SK-N-SH (cell line): ENCODE results near the gene CAPS.

Experiments
- EP300 ChIP-seq, 2 experiments: IDR thresholded peaks; 2 replicates each; pipeline versions ENCODE4 v1.4.0 to v1.6.1; 2012; ENCODE audit warnings: borderline replicate concordance in 1 of 2, low read depth in 1 of 2, low read length in 1 of 2
- RAD21 ChIP-seq: IDR thresholded peaks from 2 replicates; pipeline ENCODE4 v1.6.1; 2012; ENCODE audit warnings: mild to moderate bottlenecking, low read length
- SMC3 ChIP-seq: IDR thresholded peaks from 2 replicates; pipeline ENCODE4 v1.6.1; 2012; ENCODE audit warnings: low read depth, low read length, improper control_type of control experiment
- TF ChIP-seq, protein P1 (sequence below): fragments of 200-600 bp; sonication (generic); IDR thresholded peaks from 2 replicates; pipeline ENCODE4 v1.6.1; 2017; ENCODE audit warnings: antibody characterized with exemption, mild to moderate bottlenecking, moderate library complexity

DNA sequence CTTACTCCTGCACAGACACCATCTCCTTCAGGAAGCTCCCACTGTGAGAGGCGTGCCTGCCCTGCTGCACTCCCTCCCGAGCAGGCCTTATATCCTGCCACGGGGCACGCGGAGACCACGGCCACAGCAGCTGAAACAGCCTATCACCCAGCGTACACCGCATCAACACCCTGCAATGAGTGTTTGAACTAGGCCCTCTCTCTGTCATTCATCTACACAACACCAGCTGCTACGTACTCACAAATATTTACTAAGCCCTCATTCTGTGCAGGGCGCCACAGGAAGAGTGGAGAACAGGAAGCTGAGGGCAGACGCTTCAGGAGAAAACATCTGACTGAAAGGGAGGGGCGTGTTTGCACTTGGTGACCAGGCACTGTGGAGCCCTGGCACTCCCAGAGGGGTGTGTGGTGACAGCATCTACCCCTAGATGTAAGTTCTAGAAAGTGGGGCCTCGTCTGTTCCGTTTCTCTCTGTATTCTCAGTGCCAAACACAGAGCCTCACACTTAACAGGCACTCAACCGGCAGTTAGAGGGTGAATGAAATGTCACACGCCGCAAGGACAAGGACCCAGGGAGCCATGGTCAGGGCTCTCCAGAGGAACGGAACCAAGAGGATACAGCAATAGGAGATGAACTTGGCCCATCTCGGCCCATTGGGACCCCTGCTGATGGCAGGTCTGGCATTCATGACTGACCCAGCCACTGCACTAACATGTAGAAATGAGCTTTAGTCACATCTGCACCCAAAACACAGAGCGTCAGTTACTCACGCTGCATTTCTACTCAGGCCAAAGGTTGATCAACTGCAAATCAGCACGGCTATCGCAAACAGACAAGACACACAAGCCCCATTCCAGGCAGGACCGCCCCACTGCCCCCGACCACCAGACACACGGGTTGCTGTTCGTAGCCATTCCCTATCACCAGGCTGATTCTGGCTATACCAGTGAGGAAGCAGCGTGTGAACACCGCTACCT, 48.2 kb downstream of the CAPS start:
- TF ChIP-seq RAD21 = no peak
- no peak for TF ChIP-seq EP300 (IDR thresholded peaks at IDR 0.05; ENCODE audit: borderline replicate concordance in 1 of 2, low read depth in 1 of 2, low read length in 1 of 2)
- TF ChIP-seq, protein P1, sequence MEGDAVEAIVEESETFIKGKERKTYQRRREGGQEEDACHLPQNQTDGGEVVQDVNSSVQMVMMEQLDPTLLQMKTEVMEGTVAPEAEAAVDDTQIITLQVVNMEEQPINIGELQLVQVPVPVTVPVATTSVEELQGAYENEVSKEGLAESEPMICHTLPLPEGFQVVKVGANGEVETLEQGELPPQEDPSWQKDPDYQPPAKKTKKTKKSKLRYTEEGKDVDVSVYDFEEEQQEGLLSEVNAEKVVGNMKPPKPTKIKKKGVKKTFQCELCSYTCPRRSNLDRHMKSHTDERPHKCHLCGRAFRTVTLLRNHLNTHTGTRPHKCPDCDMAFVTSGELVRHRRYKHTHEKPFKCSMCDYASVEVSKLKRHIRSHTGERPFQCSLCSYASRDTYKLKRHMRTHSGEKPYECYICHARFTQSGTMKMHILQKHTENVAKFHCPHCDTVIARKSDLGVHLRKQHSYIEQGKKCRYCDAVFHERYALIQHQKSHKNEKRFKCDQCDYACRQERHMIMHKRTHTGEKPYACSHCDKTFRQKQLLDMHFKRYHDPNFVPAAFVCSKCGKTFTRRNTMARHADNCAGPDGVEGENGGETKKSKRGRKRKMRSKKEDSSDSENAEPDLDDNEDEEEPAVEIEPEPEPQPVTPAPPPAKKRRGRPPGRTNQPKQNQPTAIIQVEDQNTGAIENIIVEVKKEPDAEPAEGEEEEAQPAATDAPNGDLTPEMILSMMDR = no peak
- TF ChIP-seq SMC3 = no peak
